Lung (tissue), 12 donors: Measurements from ENCODE around the gene CAMK2D. TPM values are rescaled to one million over a fixed set of nuclear protein-coding genes. Genes with fewer than 3 reads are reported as not detected.

ENCODE experiments used
- ATAC-seq: fragments of 200-7000 bp; cut with Tn5 transposase; one replicate; pipeline ENCODE4 v1.9.1; 2020; ENCODE audit warnings: moderate number of reproducible peaks; ENCODE audit not compliant: insufficient read depth, low FRiP score
- DNase-seq, 3 donors: peaks; one replicate each; pipeline ENCODE4 v3.0.0-alpha.2; 2013 to 2017
- H3K27ac ChIP-seq, 2 donors: one replicate each; pipeline ENCODE4 v1.5.1; 2013; ENCODE audit warnings: mild to moderate bottlenecking in 2 of 2, moderate library complexity in 2 of 2, control low read depth in 1 of 2, inconsistent platforms in 1 of 2, low read depth in 1 of 2, low read length in 1 of 2
- H3K27me3 ChIP-seq, 3 donors: one replicate each; pipeline ENCODE4 v1.5.1; 2013; ENCODE audit warnings: low read length in 2 of 3; ENCODE audit not compliant: control insufficient read depth in 3 of 3, insufficient read depth in 3 of 3
- H3K36me3 ChIP-seq, 4 donors: one replicate each; pipeline ENCODE4 v1.5.1; 2013; ENCODE audit warnings: low read length in 4 of 4, mild to moderate bottlenecking in 1 of 4, moderate library complexity in 1 of 4; ENCODE audit not compliant: control insufficient read depth in 4 of 4, insufficient read depth in 4 of 4
- H3K4me1 ChIP-seq, 5 donors: one replicate each; pipeline ENCODE4 v1.5.1; 2013; ENCODE audit warnings: low read length in 5 of 5, mild to moderate bottlenecking in 2 of 5, moderate library complexity in 1 of 5; ENCODE audit not compliant: control insufficient read depth in 5 of 5, insufficient read depth in 5 of 5
- H3K4me3 ChIP-seq: one replicate; pipeline ENCODE4 v1.5.1; 2013; ENCODE audit warnings: mild to moderate bottlenecking, control low read depth, moderate library complexity
- H3K9ac ChIP-seq, 2 donors: one replicate each; pipeline ENCODE4 v1.5.1; 2013; ENCODE audit warnings: low read length in 2 of 2, control low read depth in 1 of 2; ENCODE audit not compliant: insufficient read depth in 1 of 2
- H3K9me3 ChIP-seq, 4 donors: one replicate each; pipeline ENCODE4 v1.5.1; 2013; ENCODE audit warnings: low read length in 3 of 4, mild to moderate bottlenecking in 1 of 4, moderate library complexity in 1 of 4; ENCODE audit not compliant: control insufficient read depth in 4 of 4, insufficient read depth in 3 of 4
- CTCF ChIP-seq: IDR thresholded peaks from 2 replicates; pipeline ENCODE4 v1.5.1; 2012; ENCODE audit warnings: mild to moderate bottlenecking; ENCODE audit errors: control extremely low read depth, extremely low read depth
- WGBS, 2 donors: extraction: QIAGEN DNeasy Blood & Tissue Kit; methylation state at CpG; one replicate each; pipeline ENCODE4 v1.1.7; 2013; 5-methylcytosine and 5-hydroxymethylcytosine counted together
- polyA plus RNA-seq, 2 donors: library from polyadenylated mRNA; stranded (reverse); fragments of 200-250 nt; gene quantifications; one replicate each; pipeline ENCODE4 v1.2.1, GENCODE V29; 2013
- total RNA-seq, 2 donors: library from RNA; depleted of rRNA in 1 of 2; stranded (reverse); fragments of >200 nt in 1 of 2; gene quantifications; one replicate each; pipeline ENCODE4 v1.2.1, GENCODE V29; 2014 to 2021
- donor health status: control.
- donor health status: control.
- donor health status: Bipolar disorder and iron deficiency.
- donor health status: healthy.
- donor health status: DM: yes; HTN: yes; CAD: no.

The CAMK2D gene
- total and polyA plus RNA-seq, 4 donors, result 11.9 to 98.2 (median 36.6) TPM

GRCh38 chr4:113461281-113461680 is 300.3 kb downstream of the CAMK2D start:
- no peaks in the 10 kb centered on the region for H3K4me1 ChIP-seq
- no peaks in the 10 kb centered on the region for H3K9me3 ChIP-seq
- H3K27me3 ChIP-seq, result no peaks in the 10 kb centered on the region
- no peak overlapping the region for H3K9ac ChIP-seq
- DNase-seq (no peak), ATAC-seq (no peak)
- peaks cover 0 to 18% (median 12%) of the 10 kb centered on the region in 4 donors for H3K36me3 ChIP-seq
- TF ChIP-seq CTCF, result no peak
- no peak overlapping the region for H3K27ac ChIP-seq
- H3K4me3 ChIP-seq, result no peak overlapping the region

GRCh38 chr4:113457886-113458285 is 303.7 kb downstream of the CAMK2D start:
- Histone ChIP-seq H3K9me3 (no peaks in the 10 kb centered on the region), H3K4me3 (no peak overlapping the region), H3K9ac (no peak overlapping the region), H3K27ac (no peak overlapping the region), H3K27me3 (no peaks in the 10 kb centered on the region), H3K4me1 (peaks cover 0 to 5% (median 0%) of the 10 kb centered on the region in 5 donors), H3K36me3 (peaks cover 5 to 19% (median 8%) of the 10 kb centered on the region in 4 donors)
- no peak for TF ChIP-seq CTCF
- DNase-seq (no peak), ATAC-seq (no peak)

- Histone ChIP-seq H3K9me3 (no peaks in the 10 kb centered on the region), H3K4me3 (no peak overlapping the region), H3K4me1 (peaks cover 0 to 7% (median 1%) of the 10 kb centered on the region in 5 donors), H3K27me3 (no peaks in the 10 kb centered on the region), H3K9ac (no peak overlapping the region), H3K36me3 (peaks cover 5 to 16% (median 8%) of the 10 kb centered on the region in 4 donors), H3K27ac (no peak overlapping the region)
- no peak for TF ChIP-seq CTCF
- DNase-seq, result no peak
- no peak for ATAC-seq
- WGBS, 2 donors, result 96 to 99% methylated on average over 8 of the region's 8 CpGs
Observed at GRCh38 chr4:113457121-113457520, 304.4 kb downstream of the CAMK2D start.

- H3K27me3 ChIP-seq, result no peaks in the 10 kb centered on the region
- ATAC-seq (no peak), DNase-seq (no peak)
- no peak for TF ChIP-seq CTCF
- H3K9me3 ChIP-seq, result no peaks in the 10 kb centered on the region
- H3K27ac ChIP-seq, result no peak overlapping the region
- peaks cover 0 to 7% (median 1%) of the 10 kb centered on the region in 5 donors for H3K4me1 ChIP-seq
- WGBS, 2 donors, result 80 to 81% methylated on average over 2 of the region's 2 CpGs
- no peak overlapping the region for H3K9ac ChIP-seq
- H3K4me3 ChIP-seq, result no peak overlapping the region
- H3K36me3 ChIP-seq, result peaks cover 3 to 15% (median 8%) of the 10 kb centered on the region in 4 donors
Observed at GRCh38 chr4:113455061-113455460, 306.5 kb downstream of the CAMK2D start.
